Coronary artery (tissue), 2 donors: Measurements from ENCODE around the gene RCOR1.
"Not testable (repeated sequence)": the region's sequence is repeated elsewhere in the genome, so short reads cannot be mapped to it uniquely, and the experiment has no call there.

Source experiments
- DNase-seq: peaks from one replicate; pipeline ENCODE4 v3.0.0-alpha.2; 2017; ENCODE audit warnings: low spot score
- H3K27ac ChIP-seq, 2 donors: fragments of 200-600 bp; sonication (generic); one replicate each; pipeline ENCODE4 v1.5.1; 2016 to 2019
- H3K4me3 ChIP-seq: fragments of 200-600 bp; sonication (generic); 2 replicates; pipeline ENCODE4 v1.5.1; 2016; ENCODE audit warnings: mild to moderate bottlenecking, moderate library complexity
- CTCF ChIP-seq: fragments of 200-600 bp; sonication (generic); IDR thresholded peaks from one replicate; pipeline ENCODE4 v1.5.1; 2019; ENCODE audit warnings: antibody characterized with exemption

Gene RCOR1

GRCh38 chr14:102565331-102565887 lies 27.0 kb upstream of the RCOR1 start:
- H3K27ac ChIP-seq, result no peak overlapping the region
- H3K4me3 ChIP-seq, result no peak overlapping the region
- TF ChIP-seq CTCF, result no peak
- no peak for DNase-seq

DNA sequence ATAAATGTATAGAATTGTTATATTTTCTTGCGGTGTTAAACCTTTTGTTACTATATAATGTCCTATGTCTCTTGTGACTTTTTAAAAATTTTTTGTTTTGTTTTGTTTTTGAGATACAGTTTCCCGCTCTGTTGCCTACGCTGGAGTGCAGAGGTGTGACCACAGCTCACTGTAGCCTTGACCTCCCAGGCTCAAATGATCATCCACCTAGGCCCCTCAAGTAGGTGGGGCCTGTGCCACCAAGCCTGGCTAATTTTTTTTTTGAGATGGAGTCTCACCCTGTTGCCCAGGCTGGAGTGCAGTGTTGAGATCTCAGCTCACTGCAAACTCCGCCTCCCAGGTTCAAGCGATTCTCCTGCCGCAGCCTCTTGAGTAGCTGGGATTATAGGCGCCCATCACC lies 26.5 kb upstream of the RCOR1 start:
- DNase-seq, result no peak
- no peak for TF ChIP-seq CTCF
- no peak overlapping the region for H3K27ac ChIP-seq
- H3K4me3 ChIP-seq, result no peak overlapping the region

GRCh38 chr14:102568115-102568614 lies 24.3 kb upstream of the RCOR1 start:
- Histone ChIP-seq H3K4me3 (no peak overlapping the region), H3K27ac (no peak overlapping the region)
- no peak for TF ChIP-seq CTCF
- no peak for DNase-seq

DNA sequence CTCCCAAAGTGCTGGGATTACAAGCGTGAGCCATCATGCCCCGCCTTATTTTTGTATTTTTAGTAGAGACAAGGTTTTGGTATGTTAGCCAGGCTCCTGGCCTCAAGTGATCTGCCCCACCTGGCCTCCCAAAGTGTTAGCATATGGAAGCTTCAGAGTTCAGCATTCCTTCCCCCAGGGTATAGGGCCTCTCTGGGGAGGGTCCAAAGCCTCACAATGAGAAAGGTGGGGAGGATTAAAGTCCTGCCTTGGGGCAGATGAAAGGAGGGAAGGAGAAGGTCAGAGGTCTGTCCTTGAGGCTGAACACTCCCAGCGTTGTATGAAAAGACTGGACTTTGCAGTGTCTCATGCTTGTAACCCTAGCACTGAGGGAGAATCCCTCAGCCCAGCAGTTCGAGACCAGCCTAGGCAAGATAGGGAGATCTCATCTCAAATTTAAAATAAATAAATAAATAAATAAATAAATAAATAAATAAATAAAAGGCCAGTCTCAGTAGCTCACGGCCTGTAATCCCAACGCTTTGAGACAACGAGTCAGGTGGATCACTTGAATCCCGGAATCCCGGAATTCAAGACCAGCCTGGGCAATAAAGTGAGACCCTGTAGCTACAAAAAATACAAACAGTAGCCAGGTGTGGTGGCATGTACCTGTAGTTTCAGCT lies 22.0 kb upstream of the RCOR1 start:
- Histone ChIP-seq H3K27ac (no peak overlapping the region), H3K4me3 (no peak overlapping the region)
- no peak for TF ChIP-seq CTCF
- no peak for DNase-seq

DNA sequence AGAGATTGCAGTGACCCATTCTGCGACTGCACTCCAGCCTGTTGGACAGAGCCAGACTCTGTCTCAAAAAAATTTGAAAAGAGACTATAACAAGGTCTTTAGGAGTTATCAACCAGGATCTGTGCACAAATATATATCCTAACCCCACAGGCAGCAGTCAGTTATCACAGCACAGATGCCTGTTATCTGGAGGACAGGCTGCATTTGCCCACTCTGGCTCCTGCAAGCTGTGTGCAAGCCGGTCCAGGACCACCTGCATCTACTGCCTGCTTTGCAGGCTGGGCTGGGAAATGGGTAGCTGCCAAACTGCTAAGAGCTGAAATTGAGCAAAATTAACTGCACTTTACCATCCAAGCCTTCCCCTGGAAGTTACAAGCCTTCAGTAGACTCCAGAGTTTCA lies 21.4 kb upstream of the RCOR1 start:
- Histone ChIP-seq H3K4me3 (no peak overlapping the region), H3K27ac (no peak overlapping the region)
- DNase-seq, result no peak
- no peak for TF ChIP-seq CTCF

- no peak overlapping the region for H3K27ac ChIP-seq
- no peak overlapping the region for H3K4me3 ChIP-seq
- DNase-seq, result no peak
- TF ChIP-seq CTCF, result no peak
Measured at GRCh38 chr14:102571478-102572042, 20.9 kb upstream of the RCOR1 start.

DNA sequence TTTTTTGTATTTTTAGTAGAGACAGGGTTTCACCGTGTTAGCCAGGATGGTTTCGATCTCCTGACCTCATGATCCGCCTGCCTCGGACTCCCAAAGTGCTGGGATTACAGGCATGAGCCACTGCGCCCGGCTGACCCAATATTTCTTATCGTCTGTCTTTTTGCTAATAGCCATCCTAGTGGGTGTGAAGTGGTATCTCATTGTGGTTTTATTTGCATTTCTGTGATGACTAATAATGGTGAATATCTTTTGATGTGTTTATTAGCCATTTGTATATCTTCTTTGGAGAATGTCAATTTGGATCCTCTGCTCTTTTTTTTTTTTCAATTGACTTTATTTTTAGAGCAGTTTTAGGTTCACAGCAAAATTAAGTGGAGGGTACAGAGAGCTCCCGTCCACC lies 19.3 kb upstream of the RCOR1 start:
- DNase-seq, H3K27ac ChIP-seq, H3K4me3 ChIP-seq: not testable (repeated sequence)
